Activated naive CD8-positive, alpha-beta T cell treated with anti-CD3 and anti-CD28 coated beads, Interleukin-2, amount 10 ng/mL, durations not matched to agents 7 days and 5 days (primary cell): ENCODE results near the gene PGAP2. TPM values are rescaled to one million over a fixed set of nuclear protein-coding genes. Genes with fewer than 3 reads are reported as not detected.

Source experiments
- total RNA-seq, 2 experiments: library from RNA; stranded (reverse); gene quantifications; one replicate each; pipeline ENCODE4 v1.2.3, GENCODE V29; 2021

Gene PGAP2
- total RNA-seq, 2 experiments from 2014 or later = 21.8 to 22.7 TPM

Other genes starting within 250 kb of the PGAP2 start
- gene ART5, start 166.6 kb upstream of the PGAP2 start, total RNA-seq = not detected
- not detected for gene ART1, start 163.4 kb upstream of the PGAP2 start, total RNA-seq
- gene CHRNA10, start 137.2 kb upstream of the PGAP2 start, total RNA-seq = 1 to 10 TPM; 2.4 to 3.2 TPM
- gene NUP98, start 11.0 kb upstream of the PGAP2 start, total RNA-seq = 10 to 100 TPM; 91.4 to 96.7 TPM
- 100 to 1,000 TPM; 154 to 159 TPM for gene RHOG, start 32.4 kb downstream of the PGAP2 start, total RNA-seq
- 100 to 1,000 TPM in 1 of 2 experiments, 10 to 100 TPM in 1; 98.8 to 101 TPM for gene STIM1, start 47.1 kb downstream of the PGAP2 start, total RNA-seq